ENCODE measurements around the gene CHFR.

CHFR gene

DNA sequence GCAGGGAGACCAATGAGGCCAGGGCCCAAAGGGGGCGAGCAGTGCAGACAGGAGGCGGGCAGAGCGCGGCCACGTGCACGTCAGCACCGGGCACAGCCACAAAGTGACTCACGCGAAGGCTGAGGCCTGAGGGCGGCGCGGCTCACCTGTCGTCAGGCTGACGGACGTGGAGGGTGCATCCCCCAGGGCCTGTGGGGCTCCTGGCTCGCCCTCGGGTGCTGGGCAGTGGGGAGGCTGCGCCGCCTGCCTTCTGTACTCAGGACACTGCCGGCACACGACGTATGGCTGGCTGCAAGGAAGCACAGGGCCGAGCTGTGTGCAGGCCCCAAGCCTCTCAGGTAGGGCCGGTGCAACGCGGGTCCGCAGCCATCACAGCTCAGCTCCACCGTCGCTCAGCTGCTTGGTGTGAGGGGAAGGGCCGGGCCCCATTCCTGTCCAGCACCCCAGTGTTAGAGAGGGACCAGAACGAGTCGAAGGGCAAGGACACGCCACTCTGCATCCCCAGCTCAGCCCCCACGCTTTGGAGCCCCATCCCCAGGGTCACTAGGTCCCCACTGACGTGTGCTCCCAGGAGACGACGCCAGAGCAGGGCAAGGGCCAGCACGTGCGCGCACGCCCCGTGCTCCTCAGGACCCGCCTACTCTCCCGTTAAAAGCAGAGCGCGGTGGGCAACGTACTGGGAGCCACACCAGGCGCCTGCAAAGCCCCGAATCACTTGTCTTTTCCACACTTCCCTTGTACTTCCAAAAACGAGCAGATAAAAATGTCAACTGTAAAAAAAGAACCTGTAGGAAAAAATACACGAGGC lies 33.9 kb downstream of the CHFR start:
- Histone ChIP-seq H3K4me3 (ENCODE audit: low read length, poor library complexity, severe bottlenecking) (no peak overlapping the region), H3K27me3 (ENCODE audit: insufficient read depth, low read length, poor library complexity, severe bottlenecking) (no peaks in the 10 kb centered on the region), H3K9ac (ENCODE audit: low read depth, low read length, poor library complexity, severe bottlenecking) (no peak overlapping the region), H3K9me2 (replicated peaks; ENCODE audit: low read depth, low read length) (no peaks in the 10 kb centered on the region), H3F3A (ENCODE audit: low read depth) (no peaks in the 10 kb centered on the region), H4K20me1 (ENCODE audit: insufficient read depth, low read length, poor library complexity, severe bottlenecking) (no peaks in the 10 kb centered on the region), H3K4me1 (ENCODE audit: insufficient read depth, low read length, poor library complexity, severe bottlenecking) (no peaks in the 10 kb centered on the region), H3K9me3 (ENCODE audit: insufficient read depth, low read depth, low read length) (peaks cover 20% of the 10 kb centered on the region; the same call in 1 of the 2 replicates), H3K79me2 (ENCODE audit: insufficient read depth, low read length) (no peaks in the 10 kb centered on the region), H3K36me3 (ENCODE audit: insufficient read depth, low read length) (no peaks in the 10 kb centered on the region), H2AFZ (ENCODE audit: low read length) (no peak overlapping the region), H3K4me2 (ENCODE audit: low read depth, low read length, poor library complexity, severe bottlenecking) (no peak overlapping the region)
- TF ChIP-seq EZH2phosphoT487 (IDR thresholded peaks at IDR 0.05; ENCODE audit: borderline replicate concordance) = no peak
- TF ChIP-seq, protein P1, sequence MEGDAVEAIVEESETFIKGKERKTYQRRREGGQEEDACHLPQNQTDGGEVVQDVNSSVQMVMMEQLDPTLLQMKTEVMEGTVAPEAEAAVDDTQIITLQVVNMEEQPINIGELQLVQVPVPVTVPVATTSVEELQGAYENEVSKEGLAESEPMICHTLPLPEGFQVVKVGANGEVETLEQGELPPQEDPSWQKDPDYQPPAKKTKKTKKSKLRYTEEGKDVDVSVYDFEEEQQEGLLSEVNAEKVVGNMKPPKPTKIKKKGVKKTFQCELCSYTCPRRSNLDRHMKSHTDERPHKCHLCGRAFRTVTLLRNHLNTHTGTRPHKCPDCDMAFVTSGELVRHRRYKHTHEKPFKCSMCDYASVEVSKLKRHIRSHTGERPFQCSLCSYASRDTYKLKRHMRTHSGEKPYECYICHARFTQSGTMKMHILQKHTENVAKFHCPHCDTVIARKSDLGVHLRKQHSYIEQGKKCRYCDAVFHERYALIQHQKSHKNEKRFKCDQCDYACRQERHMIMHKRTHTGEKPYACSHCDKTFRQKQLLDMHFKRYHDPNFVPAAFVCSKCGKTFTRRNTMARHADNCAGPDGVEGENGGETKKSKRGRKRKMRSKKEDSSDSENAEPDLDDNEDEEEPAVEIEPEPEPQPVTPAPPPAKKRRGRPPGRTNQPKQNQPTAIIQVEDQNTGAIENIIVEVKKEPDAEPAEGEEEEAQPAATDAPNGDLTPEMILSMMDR (conservative IDR thresholded peaks at IDR 0.05; ENCODE audit: low read length) = no peak

DNA sequence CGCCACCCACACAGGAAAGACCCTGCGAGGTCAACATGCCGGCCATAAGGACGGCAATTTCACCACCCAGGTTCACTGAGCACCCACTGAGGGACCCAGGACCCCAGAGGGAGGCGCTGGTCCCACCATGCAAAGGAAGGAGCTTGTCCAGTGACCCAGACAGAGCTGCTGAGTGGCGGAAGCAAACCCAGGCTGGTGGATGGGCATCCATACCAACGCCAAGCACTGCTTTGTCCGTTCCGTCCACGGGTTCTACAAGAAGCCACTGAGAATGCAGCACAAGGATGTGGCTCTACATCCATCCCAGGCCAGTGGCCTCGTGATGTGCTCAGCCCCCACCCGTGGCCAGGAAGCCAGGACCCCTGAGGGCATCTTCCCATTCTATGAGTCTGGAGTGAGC lies 34.9 kb downstream of the CHFR start:
- no peak overlapping the region for H3K4me3 ChIP-seq (ENCODE audit: low read length, poor library complexity, severe bottlenecking)
- peaks cover 24% of the 10 kb centered on the region; the same call in 1 of the 2 replicates for H3K9me3 ChIP-seq (ENCODE audit: insufficient read depth, low read depth, low read length)
- H3K79me2 ChIP-seq (ENCODE audit: insufficient read depth, low read length) = no peaks in the 10 kb centered on the region
- H3K9me2 ChIP-seq (replicated peaks; ENCODE audit: low read depth, low read length) = no peaks in the 10 kb centered on the region
- no peaks in the 10 kb centered on the region for H3K27me3 ChIP-seq (ENCODE audit: insufficient read depth, low read length, poor library complexity, severe bottlenecking)
- no peaks in the 10 kb centered on the region for H3K36me3 ChIP-seq (ENCODE audit: insufficient read depth, low read length)
- no peaks in the 10 kb centered on the region for H3F3A ChIP-seq (ENCODE audit: low read depth)
- no peak overlapping the region for H2AFZ ChIP-seq (ENCODE audit: low read length)
- no peaks in the 10 kb centered on the region for H3K4me1 ChIP-seq (ENCODE audit: insufficient read depth, low read length, poor library complexity, severe bottlenecking)
- H3K9ac ChIP-seq (ENCODE audit: low read depth, low read length, poor library complexity, severe bottlenecking) = no peak overlapping the region
- no peak overlapping the region for H3K4me2 ChIP-seq (ENCODE audit: low read depth, low read length, poor library complexity, severe bottlenecking)
- TF ChIP-seq, protein P1 (conservative IDR thresholded peaks at IDR 0.05; ENCODE audit: low read length) = no peak
- TF ChIP-seq EZH2phosphoT487 (IDR thresholded peaks at IDR 0.05; ENCODE audit: borderline replicate concordance) = no peak
- H4K20me1 ChIP-seq (ENCODE audit: insufficient read depth, low read length, poor library complexity, severe bottlenecking) = no peaks in the 10 kb centered on the region

DNA sequence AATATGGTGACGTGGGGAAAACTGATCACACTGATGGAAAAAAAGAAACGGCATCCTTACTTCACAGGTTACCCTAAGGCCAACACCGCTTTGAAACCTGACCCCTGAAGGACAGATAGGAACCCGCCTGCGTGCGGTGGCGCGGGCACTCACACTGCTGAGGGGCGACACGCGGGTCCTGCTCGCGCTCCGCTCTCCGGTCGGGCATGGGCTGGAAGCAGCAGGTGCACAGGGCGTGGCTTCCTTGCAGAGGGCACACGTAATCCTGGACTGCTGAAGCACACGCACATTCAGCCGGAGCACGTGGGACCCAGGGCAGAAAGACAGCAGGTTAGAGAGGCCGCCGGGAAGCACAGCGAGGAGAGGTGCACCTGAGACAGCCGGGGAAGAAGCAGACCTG lies 35.9 kb downstream of the CHFR start:
- no peaks in the 10 kb centered on the region for H3K36me3 ChIP-seq (ENCODE audit: insufficient read depth, low read length)
- H3K9me2 ChIP-seq (replicated peaks; ENCODE audit: low read depth, low read length) = no peaks in the 10 kb centered on the region
- no peak overlapping the region for H3K4me2 ChIP-seq (ENCODE audit: low read depth, low read length, poor library complexity, severe bottlenecking)
- no peak overlapping the region for H3K4me3 ChIP-seq (ENCODE audit: low read length, poor library complexity, severe bottlenecking)
- H3K27me3 ChIP-seq (ENCODE audit: insufficient read depth, low read length, poor library complexity, severe bottlenecking) = no peaks in the 10 kb centered on the region
- no peak overlapping the region for H3K9ac ChIP-seq (ENCODE audit: low read depth, low read length, poor library complexity, severe bottlenecking)
- H3K79me2 ChIP-seq (ENCODE audit: insufficient read depth, low read length) = no peaks in the 10 kb centered on the region
- H3K4me1 ChIP-seq (ENCODE audit: insufficient read depth, low read length, poor library complexity, severe bottlenecking) = no peaks in the 10 kb centered on the region
- no peaks in the 10 kb centered on the region for H3F3A ChIP-seq (ENCODE audit: low read depth)
- no peak overlapping the region for H2AFZ ChIP-seq (ENCODE audit: low read length)
- peaks cover 27% of the 10 kb centered on the region; the same call in 1 of the 2 replicates for H3K9me3 ChIP-seq (ENCODE audit: insufficient read depth, low read depth, low read length)
- no peaks in the 10 kb centered on the region for H4K20me1 ChIP-seq (ENCODE audit: insufficient read depth, low read length, poor library complexity, severe bottlenecking)
- TF ChIP-seq, protein P1 (conservative IDR thresholded peaks at IDR 0.05; ENCODE audit: low read length) = no peak

All from Loucy (cell line).